Right kidney (tissue), 1 donor: ENCODE data around the gene SLC5A10.

Source experiments
- DNase-seq: peaks from one replicate; pipeline ENCODE4 v3.0.0-alpha.2; 2016

SLC5A10 gene

DNA sequence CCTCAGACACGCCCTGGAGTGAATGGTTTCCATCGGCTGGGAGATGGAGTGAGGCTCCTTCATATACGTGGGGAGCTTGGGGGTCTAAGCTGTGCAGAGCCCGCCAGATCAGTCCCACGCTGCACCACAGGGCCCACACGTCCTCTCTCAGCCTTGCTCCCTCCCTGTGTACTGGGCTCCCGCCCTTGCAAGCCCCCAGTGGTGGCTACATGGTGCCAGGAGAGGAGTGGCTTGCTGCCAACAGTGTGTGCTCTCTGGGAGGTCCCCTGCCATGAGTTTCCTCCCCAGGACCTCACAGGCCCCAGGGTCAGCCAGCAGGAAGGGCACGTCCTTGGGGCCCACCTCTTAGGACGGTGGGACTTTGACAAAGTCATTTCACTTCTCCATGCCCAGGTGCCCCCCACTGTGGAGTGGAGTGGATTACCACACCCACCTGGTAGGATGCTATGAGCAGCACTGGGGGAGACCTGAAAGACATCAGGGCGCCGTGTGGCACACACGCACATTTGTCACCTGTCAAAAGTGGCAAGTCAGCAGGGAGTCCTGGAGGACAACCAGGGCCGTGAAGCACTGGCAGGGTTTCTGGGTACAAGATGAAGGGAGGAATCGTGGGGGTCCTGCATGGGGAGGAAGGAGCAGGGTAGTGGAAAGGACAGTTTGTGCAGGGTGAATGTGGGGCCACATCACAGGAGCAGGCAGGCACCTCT lies 13.7 kb downstream of the SLC5A10 start:
- DNase-seq = no peak

DNA sequence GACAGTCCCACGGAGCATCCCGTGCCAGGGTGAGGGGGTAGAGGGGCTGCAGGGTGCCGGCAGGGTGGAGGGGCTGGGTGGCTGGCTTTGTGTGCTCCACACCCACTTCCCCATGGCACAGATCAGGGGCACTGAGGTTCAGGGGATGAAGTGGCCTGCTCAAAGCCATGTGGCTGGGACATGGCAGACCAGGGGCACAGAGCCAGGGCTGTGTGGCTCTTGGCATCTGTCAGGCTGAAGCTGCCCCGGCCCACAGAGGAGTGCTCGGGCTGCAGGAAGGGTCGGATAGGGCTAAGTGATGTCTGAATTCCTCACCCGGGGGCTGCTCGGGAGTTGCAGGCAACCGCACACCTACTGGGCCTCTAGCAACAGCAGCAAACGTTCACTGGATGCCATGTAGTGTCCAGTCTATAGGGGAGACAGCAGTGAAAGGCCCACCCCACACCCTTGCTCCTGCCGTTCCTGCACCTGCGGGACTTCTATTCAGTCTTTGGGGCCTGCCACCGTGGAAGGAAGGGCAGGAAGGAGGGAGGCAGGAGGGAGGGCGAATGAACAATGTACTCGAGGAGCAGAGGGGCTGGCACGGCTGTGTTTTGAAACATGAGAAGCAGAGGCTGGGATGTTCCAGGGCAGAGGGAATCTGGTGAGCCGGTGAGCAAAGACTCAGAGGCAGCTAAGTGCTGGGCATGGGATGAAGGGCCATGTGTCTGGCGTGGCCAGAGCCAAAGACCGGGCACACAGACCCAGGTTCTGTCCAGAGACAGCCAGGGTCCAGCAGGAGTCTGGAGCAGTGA lies 15.1 kb downstream of the SLC5A10 start:
- peak; percentile 54 for DNase-seq

DNA sequence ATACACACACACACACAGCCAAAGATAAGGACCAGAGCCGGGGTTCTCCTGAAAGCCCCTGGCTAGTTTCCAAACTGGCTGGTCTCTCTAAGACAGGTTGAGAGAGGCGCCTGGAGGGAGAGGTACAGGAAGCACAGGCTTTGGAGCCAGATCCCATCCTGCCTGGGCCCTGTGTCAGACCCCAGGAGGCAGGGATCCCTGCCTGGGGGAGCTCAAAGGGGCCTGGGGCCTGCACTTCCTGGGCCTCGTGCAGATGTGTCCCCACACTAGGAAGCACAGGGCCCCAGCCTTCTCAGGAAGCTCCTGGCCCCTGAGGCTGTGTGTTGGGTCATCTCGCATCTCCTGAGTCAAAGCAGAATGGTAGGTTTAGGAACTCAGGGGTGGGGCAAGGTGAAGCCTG lies 16.0 kb downstream of the SLC5A10 start:
- no peak for DNase-seq

DNA sequence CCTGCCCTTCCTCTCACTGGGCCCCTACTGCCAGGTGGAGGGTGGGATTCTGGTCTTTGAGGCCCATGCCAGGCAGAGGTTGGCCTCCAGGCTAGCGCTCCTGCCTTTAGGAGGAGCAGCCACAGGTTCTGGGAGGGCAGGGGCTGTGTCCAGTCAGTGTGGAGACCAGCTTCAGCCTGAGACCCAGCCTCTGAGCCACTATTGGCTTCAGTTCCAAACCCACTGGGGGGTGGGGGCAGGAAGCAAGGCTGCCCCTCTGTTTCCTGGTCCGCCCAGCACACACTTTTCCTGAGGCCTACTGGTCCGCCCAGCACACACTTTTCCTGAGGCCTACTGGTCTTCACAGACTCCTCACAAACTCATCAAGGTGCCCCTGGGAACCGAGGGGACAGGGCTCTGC lies 16.4 kb downstream of the SLC5A10 start:
- no peak for DNase-seq

DNA sequence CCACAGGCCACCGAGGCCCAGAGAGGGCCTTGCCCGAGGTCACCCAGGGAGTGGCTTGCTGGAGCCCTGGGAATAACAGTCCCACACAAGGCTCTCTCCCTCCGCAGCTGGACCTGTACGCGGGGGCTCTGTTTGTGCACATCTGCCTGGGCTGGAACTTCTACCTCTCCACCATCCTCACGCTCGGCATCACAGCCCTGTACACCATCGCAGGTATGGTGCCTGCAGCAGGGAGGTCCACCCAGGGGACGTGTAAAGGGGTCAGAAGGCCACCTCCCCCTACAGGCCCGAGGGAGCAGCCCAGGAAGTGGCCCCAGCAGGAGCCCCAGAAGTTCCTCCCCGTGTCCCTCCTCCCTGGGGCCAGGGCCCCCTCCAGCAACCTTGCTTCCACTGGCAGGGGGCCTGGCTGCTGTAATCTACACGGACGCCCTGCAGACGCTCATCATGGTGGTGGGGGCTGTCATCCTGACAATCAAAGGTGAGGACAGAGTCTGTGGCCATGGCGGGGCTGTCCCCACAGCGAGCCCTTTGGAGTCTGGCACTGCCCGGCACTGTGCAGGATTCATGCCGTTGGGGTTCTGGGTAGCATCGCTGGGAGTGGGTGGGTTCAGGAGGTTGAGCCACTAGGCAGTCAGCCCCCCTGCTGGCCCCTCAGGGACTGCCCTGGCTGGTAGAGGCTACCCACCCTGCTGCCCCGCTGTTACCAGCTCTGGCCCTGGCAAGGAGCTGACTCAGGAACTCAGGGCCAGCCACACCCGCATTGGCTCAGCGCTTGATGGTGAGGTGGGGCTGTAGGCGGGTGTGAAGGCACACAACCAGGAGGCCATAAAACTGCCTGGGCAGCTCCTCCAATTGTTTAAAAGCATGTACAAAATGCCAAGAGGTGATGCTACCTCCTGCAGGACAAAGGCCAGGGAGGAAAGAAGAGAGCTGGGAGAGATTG lies 17.3 kb downstream of the SLC5A10 start:
- no peak for DNase-seq

DNA sequence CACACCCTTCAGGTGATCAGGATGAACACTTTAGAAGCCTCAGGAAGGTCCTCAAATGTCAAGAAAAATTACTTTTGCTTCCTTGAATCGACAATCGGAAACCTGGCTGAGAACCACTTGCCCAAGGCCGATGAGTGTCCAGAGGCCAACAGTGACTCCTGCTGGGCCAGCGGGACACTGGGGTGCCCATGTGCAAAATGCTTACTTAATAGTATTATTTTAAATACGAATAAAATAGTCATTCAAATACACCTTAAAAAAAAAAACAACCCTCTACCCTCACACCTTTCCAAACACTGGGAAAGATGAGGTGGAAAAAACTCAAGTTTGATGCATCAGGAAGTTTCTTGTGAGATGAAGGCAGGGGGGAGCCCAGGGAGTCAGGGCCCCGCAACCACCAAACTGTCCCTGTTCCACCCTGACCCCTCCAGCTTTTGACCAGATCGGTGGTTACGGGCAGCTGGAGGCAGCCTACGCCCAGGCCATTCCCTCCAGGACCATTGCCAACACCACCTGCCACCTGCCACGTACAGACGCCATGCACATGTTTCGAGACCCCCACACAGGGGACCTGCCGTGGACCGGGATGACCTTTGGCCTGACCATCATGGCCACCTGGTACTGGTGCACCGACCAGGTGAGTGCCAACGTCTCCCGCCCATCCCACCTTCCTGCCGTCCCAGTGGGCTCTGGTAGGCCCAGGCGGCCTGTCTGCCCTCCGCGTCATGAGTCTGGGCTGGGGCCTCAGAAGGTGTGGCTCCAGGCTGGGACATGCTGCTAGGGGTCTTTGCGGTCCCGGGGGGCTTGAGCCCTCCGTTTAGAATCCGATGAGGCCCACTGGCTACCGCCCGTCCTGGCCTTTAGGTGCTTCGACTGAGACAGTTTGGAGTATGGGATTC lies 18.9 kb downstream of the SLC5A10 start:
- DNase-seq = no peak

DNA sequence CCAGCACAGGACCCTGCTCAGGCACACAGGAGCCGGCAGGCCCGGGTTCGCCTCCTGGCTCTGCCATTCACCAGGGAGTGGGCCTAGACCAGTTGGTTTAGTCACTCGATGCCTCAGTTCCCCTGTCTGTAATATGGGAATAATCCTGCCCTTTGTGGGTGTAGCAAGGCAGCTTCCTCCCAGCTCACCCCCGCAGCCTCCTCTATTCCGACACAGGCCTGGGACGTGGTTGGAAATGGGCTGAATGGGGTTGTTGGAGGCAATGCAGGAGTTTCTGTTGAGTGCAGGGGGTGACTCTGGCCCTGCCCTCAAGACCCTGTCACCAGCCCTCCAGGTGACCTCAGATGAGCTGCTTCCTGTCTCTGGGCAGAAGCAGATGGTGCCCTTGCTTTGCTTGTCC lies 19.8 kb downstream of the SLC5A10 start:
- no peak for DNase-seq

DNA sequence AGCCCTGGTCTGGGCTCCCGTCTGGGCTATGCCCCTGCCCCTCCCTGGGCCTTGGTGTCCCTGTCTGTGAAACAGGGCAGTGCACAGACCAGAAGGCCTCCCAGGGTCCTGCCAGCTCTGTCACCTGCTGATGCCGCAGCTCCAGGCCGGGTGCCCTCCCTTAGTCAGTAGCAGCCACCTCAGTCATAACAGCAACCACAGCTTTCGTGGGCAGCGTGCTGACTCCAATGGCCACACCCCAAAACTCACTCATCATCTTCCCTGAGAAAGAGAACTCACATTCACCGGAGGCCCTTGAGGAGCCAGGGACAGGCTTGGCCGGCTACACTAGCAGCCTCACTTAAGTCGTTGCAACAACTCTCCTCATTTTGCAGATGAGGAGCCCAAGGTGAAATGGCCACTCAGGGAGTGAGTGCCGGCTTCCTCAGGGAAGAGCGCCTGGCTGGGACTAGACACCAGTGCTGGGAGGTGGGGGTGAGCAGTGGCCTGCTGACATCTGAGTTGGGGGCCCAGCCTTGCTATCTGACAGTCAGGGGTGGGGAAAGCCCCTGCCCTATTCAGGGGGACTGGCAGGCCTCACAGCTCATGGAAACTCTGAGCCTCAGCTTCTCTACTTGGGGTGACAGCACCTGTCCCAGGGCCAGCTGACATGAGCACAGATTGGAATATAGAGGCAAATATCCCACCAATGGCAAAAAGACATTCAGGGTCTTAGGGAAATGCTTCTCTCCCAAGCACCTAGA lies 22.6 kb downstream of the SLC5A10 start:
- no peak for DNase-seq

DNA sequence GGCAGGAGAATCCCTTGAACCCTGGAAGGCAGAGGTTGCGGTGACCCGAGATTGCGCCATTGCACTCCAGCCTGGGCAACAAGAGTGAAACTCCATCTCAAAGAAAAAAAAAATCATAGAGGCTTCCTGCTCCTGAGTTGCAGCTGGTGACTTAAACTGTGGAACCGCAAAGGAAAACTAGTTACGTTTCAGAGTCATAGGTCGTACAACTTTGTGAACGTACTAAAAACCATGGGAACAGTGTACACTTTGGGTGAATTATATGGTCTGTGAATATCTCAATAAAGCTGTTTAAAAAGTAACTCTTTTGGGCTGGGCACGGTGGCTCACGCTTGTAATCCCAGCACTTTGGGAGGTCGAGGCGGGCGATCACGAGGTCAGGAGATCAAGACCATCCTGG lies 23.6 kb downstream of the SLC5A10 start:
- no peak for DNase-seq

DNA sequence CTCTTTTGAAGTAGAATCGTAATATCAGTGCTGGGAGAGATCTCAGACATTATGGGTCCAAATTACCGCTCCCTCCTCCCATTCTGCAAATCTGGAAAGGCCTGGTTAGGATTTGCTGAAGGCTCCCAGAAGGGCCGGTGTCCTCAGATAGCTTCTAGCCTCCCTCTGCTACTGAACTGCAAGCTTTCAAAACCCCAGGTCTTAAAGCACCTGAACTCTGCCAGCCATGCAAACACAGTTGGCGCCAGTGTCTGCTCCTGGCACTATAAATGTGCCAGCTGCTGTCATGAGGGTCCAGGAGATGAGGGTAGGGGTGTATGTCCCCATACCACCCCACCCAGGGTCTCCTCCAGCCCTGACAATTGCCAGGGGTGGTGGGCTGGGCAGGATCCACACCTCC lies 24.2 kb downstream of the SLC5A10 start:
- DNase-seq = no peak

DNA sequence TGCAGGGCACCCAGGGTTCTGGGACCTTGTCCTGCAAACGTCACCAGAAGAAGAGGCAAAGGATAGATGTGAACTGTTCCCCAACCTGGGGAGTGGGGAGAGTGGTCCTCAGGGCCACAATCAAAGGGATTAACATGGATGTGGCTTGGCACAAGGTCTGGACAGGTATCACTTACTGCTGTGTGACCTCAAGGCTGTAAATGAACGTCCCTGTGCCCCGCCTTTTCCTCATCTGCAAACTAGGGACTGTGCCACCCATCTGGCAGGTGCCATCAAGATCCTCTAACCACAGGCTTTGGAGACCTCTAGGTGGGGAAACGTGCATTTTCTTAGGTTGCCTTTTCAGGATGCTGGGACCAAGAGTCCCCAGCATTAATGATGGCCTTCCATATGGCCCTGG lies 25.1 kb downstream of the SLC5A10 start:
- no peak for DNase-seq

DNA sequence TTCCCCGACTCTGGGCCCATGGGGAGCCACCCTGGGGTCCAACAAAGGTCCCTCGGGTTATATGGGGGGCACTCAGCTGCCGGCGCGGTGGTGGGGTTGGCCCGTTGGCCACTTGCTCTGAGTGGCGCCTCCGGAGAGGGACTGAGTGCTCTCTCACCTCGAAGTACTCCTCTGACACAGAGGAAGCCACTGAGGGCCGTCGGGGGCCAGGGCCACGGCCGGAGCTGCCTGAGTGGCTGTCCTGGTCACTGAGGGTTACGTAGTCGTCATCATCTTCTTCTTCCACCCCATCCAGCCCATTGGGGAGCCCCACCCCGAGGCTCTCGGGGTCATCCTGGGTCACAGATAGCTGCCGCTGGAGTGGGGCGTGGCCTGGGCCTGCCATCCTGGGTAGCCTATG lies 25.7 kb downstream of the SLC5A10 start:
- DNase-seq = no peak

DNA sequence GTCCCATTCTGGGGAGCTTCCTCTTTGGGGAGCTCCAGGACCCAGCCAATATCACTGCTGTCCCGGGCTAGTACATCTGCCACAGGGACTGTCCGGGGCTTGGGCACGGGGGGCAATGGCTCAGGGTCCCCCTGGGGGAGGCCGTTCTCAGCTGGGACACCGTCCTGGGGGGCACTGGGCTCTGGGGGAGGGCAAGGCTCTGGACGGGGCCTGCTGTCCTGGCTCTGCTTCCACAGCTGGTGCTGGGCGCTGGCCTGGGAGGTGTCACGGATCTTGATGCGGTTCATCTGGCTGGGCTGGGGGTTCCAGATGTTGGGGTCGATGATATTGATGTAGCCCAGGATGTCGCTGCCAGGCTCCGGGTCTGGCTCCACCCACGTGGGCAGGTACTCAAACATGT lies 26.1 kb downstream of the SLC5A10 start:
- no peak for DNase-seq

DNA sequence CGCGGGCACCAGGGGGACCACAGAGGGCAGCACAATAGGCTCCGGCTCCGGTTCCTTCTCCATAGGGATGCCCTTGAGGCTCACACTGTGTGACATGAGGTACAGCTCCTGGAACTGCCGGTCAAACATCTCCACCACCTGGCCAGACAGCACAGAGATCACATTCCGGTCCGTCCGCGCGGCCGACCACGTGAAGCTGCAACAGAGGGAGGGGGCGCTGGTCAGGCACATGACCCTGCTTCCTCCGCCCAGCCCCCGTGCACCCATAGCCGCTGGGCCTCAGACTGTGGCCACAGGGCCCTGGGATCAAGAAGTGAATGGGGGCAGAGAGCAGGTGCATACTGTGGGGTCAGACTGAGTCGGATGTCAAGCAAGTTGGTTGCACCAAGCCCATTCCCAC lies 26.7 kb downstream of the SLC5A10 start:
- no peak for DNase-seq

DNA sequence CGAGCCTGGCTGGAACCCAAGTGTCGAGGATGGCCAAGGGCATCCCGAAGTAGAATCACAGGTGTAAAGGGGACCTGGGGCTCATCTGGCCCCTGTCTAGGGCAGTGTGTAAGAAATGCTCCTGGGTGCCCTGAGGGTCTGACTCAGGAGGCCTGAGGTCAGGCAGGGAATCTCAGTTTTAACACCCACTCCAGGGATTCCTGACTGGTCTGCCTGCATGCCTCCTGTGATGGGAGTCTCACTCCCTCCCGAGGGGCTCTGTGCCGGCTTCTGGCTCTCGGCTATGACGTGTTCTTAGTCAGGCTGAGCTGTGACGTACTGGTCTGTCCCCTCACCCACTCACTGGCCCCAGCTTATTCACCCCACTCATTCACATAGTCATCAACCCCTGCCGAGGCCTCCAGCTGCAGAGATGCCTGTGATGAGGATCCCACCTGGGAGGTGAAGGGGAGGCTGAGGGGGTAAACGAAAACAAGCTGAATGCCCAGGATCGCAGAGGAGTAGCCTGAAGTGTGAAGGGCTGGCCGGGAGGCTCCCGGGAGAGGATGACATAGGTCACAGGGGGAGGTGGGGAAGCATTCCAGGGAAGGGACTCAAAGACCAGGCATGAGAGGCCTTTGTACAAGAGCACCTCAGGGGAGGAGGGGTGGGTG lies 28.8 kb downstream of the SLC5A10 start:
- DNase-seq = peak; percentile 49

DNA sequence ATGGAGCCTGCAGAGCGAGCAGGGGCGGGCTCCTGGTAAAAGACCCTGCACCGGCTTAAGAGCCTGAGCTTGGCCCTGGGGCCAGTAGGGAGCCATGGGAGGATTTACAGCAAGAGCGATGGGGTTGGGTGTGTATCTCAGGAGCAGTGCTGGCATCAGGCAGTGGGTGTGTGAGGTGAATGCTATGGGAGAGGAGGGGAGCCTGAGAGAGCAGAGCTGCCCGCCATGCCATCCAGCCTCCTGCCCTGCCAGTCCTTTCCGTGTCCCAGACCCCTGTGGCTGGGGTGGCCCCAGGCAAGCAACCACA lies 29.3 kb downstream of the SLC5A10 start:
- peak; percentile 54 for DNase-seq

DNA sequence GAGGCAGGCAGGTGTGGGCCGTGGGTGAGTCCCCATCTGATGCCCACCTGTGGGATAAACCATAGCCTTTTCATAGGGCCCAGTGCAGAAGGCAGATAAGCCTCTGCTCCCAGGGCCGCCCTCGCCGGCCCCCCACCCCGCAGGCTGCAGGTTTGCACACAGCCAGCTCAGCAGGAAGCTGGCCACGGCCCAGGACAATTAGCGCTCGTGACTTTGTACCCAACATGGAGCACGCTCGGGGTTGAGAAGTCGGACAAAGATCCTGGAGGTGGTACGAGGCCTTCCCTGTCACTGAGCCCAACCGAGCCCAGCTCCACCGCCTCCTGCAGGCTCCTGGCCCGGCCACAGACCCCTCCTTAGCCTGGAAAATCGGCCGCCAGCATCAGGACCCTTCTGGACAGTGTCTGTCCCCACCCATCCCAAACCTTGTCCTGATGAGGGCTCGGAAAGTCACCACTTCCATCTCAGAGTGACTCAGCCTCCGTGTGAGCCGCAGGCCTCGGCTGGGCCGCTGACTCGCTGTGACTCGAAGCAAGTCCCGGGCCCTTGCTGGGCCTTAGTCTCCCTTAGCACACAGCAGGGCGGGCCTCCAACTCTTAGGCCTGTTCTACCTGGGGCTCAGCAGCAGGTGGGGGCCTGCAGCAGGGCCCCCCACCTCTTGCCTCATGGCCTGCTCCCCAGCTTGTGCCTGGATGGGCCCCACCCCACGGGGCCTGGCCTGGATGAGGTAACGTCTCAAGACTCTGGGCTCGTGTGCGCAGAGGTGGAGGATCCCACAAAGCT lies 29.9 kb downstream of the SLC5A10 start:
- DNase-seq = no peak

DNA sequence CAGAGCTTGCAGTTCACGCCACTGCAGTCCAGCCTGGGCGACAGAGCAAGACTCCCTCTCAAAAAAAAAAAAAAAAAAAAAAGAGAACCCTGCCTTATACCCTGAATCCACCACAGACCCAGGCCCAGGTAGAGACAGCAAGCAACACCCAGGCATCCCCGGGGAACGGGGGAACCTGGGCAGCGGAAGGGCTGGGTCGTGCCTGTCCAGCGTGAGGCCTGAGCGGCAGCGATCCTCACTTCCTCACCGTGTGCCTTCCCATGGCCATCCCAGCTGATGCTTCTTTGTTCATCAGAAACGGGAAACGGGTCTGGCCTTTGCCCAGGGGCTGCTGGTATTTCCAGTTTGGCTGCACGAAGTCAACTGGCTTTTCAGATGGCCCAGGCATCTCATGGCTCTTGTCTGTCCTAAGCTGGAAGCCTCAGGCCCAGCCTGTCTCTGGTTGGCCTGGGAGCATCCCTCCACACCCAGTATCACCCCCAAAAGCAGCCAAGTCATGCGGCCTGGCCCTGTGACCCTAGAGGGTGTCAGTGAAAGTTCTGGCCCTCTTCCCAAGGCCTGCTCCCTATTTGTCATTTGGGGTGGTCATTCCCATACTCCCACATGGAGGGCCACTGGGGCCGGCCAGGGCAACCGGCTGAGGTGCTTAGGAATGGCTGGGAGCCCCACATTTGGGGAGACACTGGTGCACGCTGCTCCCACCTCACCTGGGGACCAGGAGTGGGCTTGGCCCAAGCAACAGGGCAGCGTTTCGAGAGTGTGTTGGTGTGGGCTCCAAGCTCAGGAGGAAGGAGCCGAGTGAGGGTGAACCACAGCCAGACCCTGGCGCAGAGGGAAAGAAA lies 32.5 kb downstream of the SLC5A10 start:
- DNase-seq = no peak

DNA sequence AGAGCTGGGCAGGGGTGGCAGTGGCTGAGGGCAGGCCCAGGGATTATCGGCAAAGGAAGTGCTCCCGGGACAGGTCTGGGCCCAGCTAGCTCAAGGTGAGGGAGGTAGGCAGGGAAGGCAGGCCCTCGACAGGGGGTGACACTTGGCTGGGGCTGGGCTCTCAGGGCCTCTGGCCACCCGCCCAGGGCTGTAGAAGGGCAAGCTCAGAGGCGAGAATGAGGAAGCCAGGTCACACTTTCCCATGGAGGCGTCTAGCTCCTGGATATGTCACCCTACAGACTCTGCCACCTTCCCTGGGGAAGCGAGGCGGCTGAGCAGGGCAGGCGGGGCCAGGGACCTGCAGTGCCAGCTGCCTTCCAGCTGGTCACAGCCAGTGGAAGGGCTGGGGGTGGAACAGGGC lies 33.5 kb downstream of the SLC5A10 start:
- no peak for DNase-seq
